NCI-H1105 (cell line): ENCODE data around the gene PIGV.
"Not testable (repeated sequence)": the region's sequence is repeated elsewhere in the genome, so short reads cannot be mapped to it uniquely, and the experiment has no call there.

Experiments used
- DNase-seq: peaks from one replicate; lab custom pipeline; 2025; lab: John Stamatoyannopoulos, UW

The PIGV gene

GRCh38 chr1:26797627-26798026 lies 9.9 kb downstream of the PIGV start:
- DNase-seq: no peak

- no peak for DNase-seq
These were observed 11.9 kb downstream of the PIGV start for GRCh38 chr1:26799479-26800142.

DNA sequence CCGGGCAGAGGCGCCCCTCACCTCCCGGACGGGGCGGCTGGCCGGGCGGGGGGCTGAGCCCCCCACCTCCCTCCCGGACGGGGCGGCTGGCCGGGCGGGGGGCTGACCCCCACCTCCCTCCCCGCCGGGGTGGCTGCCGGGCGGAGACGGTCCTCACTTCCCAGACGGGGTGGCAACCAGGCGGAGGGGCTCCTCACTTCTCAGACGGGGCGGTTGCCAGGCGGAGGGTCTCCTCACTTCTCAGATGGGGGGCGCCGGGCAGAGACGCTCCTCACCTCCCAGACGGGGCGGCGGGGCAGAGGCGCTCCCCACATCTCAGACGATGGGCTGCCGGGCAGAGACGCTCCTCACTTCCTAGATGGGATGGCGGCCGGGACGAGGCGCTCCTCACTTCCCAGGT lies 16.2 kb downstream of the PIGV start:
- not testable (repeated sequence) for DNase-seq

DNA sequence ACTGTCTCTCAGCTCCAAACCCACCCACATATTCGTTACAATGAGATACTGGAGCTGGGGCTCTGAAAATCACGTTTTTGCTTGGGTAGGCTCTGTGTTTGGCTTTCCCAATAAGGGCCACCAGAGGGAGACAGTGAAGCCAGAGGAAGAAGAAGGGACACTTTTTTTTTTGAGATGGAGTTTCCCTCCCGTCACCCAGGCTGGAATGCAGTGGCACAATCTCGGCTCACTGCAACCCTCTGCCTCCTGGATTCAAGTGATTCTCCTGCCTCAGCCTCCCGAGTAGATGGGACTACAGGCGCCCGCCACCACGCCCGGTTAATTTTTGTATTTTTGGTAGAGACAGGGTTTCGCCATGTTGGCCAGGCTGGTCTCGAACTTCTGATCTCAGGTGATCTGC lies 22.4 kb downstream of the PIGV start:
- peak; percentile 51 for DNase-seq

DNA sequence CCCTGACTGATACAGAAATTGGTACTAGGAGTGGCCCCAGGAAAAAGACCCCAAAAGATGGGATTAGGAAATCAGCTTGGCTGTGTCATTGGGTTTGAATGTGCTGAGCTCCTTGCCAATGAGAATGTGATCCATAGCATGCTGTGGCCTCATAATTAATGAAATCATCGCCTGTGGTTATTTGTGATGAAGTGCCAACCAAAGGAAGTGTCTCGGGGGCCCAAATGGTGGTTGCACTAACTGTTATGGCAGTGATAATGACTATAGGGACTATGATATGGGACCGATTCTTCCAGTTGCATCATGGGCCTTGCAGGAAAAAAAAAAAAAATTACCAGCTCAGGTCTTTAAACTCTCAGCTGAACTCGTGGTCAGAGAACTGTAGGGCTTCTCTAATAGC lies 23.3 kb downstream of the PIGV start:
- DNase-seq: no peak

DNA sequence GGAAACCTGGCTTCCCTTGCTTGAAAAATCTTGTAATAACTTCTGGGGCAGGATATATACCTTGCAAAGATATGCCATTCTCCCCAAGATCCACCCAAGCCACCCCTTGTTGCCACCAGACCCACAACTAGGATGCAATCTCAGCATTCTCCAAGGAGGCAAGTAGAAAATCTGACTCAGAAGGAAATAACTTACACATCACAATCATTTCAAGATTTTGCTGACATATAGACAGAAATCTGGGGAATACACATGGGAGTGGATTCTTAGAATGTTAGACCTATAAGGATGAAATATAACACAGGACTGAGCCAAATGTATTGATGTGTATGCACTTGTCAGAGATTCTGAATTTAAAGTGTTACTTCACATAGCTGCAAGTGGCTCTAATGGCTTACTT lies 24.0 kb downstream of the PIGV start:
- no peak for DNase-seq

- no peak for DNase-seq
These were observed 26.6 kb downstream of the PIGV start for GRCh38 chr1:26814377-26814776.

DNA sequence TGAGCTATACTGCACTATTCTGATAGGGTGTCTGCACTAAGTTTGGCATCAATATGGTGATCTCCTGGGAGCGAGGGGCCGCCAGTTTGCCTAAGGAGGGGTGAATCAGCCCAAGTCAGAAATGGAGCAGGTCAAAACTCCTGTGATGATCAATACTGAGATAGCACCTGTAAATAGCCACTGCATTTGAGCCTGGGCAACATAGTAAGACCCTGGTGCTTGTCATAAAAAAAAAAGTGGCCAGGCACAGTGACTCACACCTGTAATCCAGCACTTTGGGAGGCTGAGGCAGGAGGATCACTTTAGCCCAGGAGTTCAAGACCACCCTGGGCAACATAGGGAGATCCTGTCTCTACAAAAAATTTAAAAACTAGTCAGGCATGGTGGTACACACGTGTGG lies 27.1 kb downstream of the PIGV start:
- DNase-seq: no peak

- DNase-seq: no peak
These were observed 33.1 kb downstream of the PIGV start for GRCh38 chr1:26820784-26821269.

GRCh38 chr1:26822737-26823395 lies 35.1 kb downstream of the PIGV start:
- no peak for DNase-seq

- no peak for DNase-seq
These were observed 37.0 kb downstream of the PIGV start for GRCh38 chr1:26824731-26825130.

- DNase-seq: peak; percentile 58
These were observed 38.7 kb downstream of the PIGV start, which contains the start of gene ZDHHC18 for GRCh38 chr1:26826261-26827105. ZDHHC18 (plus strand) TSS chr1:26826688; CDS start chr1:26826805, 117 bp downstream.

GRCh38 chr1:26827106-26827604 lies 39.4 kb downstream of the PIGV start:
- DNase-seq: no peak

- DNase-seq: no peak
These were observed 39.9 kb downstream of the PIGV start for GRCh38 chr1:26827663-26828062.

DNA sequence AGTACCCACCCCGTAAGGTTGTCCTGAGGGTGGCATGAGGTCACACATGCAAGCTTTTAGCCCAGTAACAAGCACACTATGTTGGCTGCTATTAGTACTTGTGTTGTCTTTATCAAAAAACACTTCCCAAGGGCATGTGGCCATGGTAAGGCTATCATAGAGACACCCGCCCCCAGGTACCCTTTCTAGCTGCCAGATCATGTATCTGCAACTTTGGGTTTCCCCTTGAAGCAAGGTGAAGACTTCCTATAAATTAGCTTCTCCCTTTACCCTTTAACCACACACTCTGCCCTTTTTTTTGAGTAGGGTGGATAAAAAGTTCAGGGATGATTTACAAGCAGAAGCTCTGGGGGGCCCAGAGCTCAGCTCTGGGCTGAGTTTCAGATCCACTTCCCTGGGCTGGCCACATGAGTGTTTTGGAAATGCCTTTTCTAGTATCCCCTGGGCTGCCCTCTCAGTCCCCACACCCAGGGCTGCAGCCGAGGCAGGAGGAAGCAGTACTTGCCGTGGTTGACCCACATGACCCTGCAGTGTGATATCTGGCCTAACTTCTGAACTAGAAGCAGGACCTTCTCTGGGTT lies 40.8 kb downstream of the PIGV start:
- DNase-seq: no peak

GRCh38 chr1:26829184-26829911 lies 41.6 kb downstream of the PIGV start:
- DNase-seq: no peak

GRCh38 chr1:26831059-26831458 lies 43.3 kb downstream of the PIGV start:
- DNase-seq: no peak

- DNase-seq: no peak
These were observed 43.9 kb downstream of the PIGV start for GRCh38 chr1:26831546-26832248.

DNA sequence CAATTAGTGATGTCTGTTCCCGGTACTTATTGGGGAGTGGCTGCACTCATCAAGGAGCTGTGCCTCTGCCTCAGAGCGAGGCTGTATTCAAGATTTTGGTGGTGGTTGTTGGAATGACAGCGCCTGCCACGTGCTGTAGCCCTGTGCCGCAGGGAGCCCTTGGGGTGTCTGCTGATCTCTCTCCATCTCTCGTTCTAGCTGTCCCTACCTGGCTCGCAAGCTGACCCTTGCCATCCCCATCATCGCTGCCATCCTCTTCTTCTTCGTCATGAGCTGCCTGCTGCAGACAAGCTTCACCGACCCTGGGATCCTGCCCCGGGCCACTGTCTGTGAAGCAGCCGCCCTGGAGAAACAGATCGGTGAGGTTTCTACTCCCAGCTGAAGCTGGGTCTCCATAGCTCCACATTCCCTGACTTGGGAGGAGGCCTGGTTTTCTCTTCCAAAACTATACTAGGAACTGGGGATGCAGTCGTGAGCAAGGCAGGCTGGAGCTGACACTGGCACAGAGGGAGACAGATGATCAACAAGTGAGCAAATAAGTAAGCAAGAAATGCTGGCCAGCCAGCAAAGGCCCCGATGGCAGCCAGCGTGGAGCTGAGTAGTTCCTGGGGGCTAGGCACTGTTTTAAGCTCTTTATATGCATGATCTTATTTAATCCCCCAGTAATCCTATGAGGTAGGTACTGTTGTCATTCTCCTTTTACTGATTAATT lies 44.7 kb downstream of the PIGV start:
- no peak for DNase-seq
